ENCODE results near the gene DDX39A. TPM values are rescaled to one million over a fixed set of nuclear protein-coding genes. Genes with fewer than 3 reads are reported as not detected.

DDX39A gene
- total RNA-seq, 1 donor from 2014 or later, result 81.8 TPM

DNA sequence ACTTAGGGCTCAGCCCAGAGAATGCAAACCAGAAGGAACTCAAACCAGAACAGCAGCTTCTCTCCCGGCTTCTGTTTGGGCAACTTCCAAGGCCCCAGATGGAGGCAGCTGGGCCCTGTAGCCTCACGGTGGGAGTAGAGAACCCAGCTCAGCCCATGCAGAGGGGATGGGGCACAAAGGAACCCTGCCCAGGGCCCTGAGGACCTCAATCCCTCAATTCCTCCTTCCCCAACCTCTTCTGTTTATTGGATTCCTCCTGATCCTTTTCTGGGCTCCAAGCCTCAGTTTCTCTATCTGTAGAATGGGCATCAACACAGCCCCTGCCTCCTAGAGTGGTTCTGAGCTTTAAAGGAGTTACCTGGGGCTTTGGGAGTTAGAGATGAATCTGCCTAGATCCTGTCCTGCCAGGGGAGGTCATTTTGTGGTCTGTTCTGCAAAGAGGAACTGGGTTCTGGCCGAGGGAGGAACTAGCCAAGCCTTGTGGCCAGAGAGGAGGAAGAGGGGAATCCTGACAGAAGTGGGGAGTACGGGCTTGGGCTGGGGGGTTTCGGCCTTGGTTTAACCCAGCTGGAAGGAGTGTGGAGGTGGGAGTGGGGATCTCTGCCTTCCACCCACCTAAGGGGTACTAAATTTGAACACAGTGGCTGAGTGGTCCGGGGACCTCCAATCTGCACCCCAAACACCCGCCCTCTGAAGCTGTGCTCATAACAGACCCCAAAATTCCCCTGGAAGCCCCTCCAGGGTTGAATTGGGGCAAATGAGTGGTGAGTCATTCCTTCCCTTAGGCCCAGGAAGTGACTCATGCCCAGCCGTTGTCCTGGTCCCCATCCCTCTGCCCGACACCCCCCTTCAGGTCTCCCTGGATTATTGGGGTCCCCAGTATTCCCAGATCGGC lies 35.2 kb downstream of the DDX39A start:
- Histone ChIP-seq H3K27ac (peak overlapping the region; percentile 91), H3K9me3 (no peaks in the 10 kb centered on the region), H3K4me1 (peaks cover 52% of the 10 kb centered on the region), H3K27me3 (no peaks in the 10 kb centered on the region), H3K4me3 (peak overlapping the region; percentile 56 to 71), H3K36me3 (no peaks in the 10 kb centered on the region)
- TF ChIP-seq POLR2A (IDR thresholded peaks at IDR 0.05) (no peak), POLR2AphosphoS5 (IDR thresholded peaks at IDR 0.05; ENCODE audit: insufficient read depth in 1 of 2, low read depth in 1 of 2) (peak in 1 of 2 donors; percentile 42)
- TF ChIP-seq, protein P1, sequence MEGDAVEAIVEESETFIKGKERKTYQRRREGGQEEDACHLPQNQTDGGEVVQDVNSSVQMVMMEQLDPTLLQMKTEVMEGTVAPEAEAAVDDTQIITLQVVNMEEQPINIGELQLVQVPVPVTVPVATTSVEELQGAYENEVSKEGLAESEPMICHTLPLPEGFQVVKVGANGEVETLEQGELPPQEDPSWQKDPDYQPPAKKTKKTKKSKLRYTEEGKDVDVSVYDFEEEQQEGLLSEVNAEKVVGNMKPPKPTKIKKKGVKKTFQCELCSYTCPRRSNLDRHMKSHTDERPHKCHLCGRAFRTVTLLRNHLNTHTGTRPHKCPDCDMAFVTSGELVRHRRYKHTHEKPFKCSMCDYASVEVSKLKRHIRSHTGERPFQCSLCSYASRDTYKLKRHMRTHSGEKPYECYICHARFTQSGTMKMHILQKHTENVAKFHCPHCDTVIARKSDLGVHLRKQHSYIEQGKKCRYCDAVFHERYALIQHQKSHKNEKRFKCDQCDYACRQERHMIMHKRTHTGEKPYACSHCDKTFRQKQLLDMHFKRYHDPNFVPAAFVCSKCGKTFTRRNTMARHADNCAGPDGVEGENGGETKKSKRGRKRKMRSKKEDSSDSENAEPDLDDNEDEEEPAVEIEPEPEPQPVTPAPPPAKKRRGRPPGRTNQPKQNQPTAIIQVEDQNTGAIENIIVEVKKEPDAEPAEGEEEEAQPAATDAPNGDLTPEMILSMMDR (IDR thresholded peaks at IDR 0.05), result no peak
- no peak for DNase-seq (ENCODE audit: extremely low spot score in 2 of 2)
- intact Hi-C loops (cut with DNase I), result no loop called here

DNA sequence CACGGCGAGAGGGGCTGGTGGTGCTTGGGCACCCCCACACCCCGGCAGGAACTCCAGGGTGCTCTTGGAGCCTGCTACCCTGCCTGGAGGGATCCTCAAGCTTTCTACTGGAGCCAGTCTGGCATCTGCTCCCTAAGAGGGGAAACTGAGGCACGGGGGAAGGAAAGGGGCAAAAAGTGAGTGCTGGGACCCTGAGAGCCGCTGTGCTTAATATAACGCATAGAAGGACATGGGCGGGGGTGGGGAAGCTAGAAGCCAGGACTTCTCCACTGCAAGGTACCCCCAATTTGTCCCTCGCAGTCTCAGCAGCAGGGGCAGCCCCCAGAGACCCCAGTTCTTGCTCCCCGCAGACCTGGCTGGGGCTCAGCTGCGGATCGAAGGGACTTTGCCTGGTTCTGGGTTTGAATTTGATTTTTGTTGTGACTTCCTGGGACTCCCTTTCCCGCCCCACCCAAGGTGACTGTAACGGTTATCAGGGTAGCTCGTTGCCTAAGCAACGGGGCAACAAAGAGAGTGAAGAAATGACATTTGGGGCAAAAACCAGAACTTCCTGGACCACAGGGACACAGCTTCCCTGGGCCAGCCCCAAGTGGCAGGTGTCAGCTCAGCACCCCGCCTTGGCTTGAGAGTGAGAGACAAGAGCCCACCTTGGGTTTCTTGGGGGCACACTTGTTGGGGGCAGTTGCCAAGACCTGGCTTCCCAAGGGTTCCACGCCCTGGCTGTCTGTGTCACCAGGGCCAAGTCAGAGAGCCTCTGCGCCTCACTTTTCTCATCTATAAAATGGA lies 37.3 kb downstream of the DDX39A start:
- Histone ChIP-seq H3K4me3 (peak overlapping the region; percentile 56 to 71), H3K36me3 (no peaks in the 10 kb centered on the region), H3K4me1 (peaks cover 57% of the 10 kb centered on the region), H3K9me3 (no peaks in the 10 kb centered on the region), H3K27me3 (no peaks in the 10 kb centered on the region), H3K27ac (peak overlapping the region; percentile 91)
- DNase-seq (ENCODE audit: extremely low spot score in 2 of 2), result no peak
- TF ChIP-seq POLR2AphosphoS5 (IDR thresholded peaks at IDR 0.05; ENCODE audit: insufficient read depth in 1 of 2, low read depth in 1 of 2), result no peak
- TF ChIP-seq, protein P1 (IDR thresholded peaks at IDR 0.05), result no peak
- no peak for TF ChIP-seq POLR2A (IDR thresholded peaks at IDR 0.05)
- intact Hi-C loops (cut with DNase I), result no loop called here

DNA sequence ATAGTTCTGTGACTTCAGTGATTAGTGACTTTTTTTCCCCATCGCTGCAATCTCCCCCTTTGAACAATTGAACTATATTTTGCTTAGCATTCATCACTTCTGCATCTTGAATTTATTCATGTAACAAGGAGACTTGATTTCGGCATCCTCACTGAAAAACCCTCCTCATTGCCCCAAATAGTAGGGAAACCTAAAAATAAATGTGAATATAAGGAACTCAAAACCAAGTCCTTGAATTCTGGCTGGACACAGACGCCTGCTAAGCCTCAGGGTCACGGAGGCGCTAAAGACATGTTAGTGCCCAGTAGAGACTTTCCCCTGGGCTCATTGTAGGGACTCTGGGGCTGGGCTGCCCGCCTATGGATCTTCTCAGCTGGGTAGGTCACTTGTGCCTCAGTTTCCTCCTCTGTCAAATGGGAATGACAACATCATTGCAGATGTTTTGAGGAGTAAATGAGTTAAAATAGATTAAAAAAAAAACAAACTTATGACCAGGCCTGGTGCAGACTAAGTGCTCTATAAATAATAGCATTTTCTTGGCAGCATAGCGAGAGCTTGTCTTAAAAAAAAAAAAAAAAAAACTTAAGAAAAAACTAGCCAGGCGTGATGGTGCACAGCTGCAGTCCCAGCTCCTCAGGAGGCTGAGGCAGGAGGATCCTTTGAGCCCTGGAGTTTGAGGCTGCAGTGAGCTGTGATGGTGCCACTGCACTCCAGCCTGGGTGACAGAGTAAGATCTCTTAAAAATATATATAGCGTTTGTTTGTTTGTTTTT lies 39.7 kb downstream of the DDX39A start:
- peak in 1 of 2 donors; percentile 14 for TF ChIP-seq POLR2AphosphoS5 (IDR thresholded peaks at IDR 0.05; ENCODE audit: insufficient read depth in 1 of 2, low read depth in 1 of 2)
- TF ChIP-seq, protein P1 (IDR thresholded peaks at IDR 0.05), result no peak
- Histone ChIP-seq H3K4me3 (no peak overlapping the region), H3K27ac (peak overlapping the region; percentile 91), H3K4me1 (peaks cover 72% of the 10 kb centered on the region), H3K36me3 (no peaks in the 10 kb centered on the region), H3K27me3 (no peaks in the 10 kb centered on the region), H3K9me3 (no peaks in the 10 kb centered on the region)
- DNase-seq (ENCODE audit: extremely low spot score in 2 of 2), result no peak
- intact Hi-C loops (cut with DNase I), result no loop called here

DNA sequence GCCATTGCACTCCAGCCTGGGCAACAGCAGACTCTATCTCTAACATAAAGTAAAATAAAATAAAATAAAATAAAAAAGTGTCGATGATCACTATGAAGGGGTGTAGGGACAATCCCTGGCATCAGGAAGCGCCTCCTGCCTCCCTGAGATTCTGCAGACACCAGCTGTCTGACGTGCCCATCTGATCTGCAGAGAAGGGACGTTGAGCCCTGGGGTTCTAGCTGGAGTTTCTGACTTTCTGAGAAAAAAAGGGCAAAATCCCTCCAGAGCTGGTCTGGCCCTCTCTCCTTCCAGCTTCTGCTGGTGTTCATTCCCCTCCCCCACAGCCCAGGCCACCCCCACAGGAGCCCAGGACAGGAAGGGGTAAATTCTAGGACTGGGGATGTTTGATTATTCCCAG lies 40.3 kb downstream of the DDX39A start:
- H3K9me3 ChIP-seq, result no peaks in the 10 kb centered on the region
- intact Hi-C loops (cut with DNase I), result no loop called here
- H3K4me1 ChIP-seq, result peaks cover 66% of the 10 kb centered on the region
- no peaks in the 10 kb centered on the region for H3K27me3 ChIP-seq
- no peak for DNase-seq (ENCODE audit: extremely low spot score in 2 of 2)
- TF ChIP-seq POLR2A (IDR thresholded peaks at IDR 0.05), result no peak
- TF ChIP-seq POLR2AphosphoS5 (IDR thresholded peaks at IDR 0.05; ENCODE audit: insufficient read depth in 1 of 2, low read depth in 1 of 2), result no peak
- TF ChIP-seq, protein P1 (IDR thresholded peaks at IDR 0.05), result no peak
- H3K36me3 ChIP-seq, result no peaks in the 10 kb centered on the region
- H3K4me3 ChIP-seq, result no peak overlapping the region
- H3K27ac ChIP-seq, result peak overlapping the region; percentile 91

Data from vagina (tissue), 2 donors.